Naive thymus-derived CD4-positive, alpha-beta T cell (primary cell): ENCODE measurements around the gene TRIM54. TPM values are rescaled to one million over a fixed set of nuclear protein-coding genes. Genes with fewer than 3 reads are reported as not detected.

ENCODE experiments used
- ATAC-seq: fragments of 150-1000 bp; cut with Tn5 transposase; 2 replicates; pipeline ENCODE4 v1.10.0; 2021; ENCODE audit warnings: mild to moderate bottlenecking, moderate library complexity
- CTCF ChIA-PET: fragments of 350-600 bp; sonication (Branson Sonifier 250); formaldehyde crosslinking; loops from one replicate; lab custom pipeline; 2021; ENCODE audit warnings: antibody characterized with exemption; lab: Charles Lee
- POLR2A ChIA-PET: fragments of 350-600 bp; sonication (Branson Sonifier 250); formaldehyde crosslinking; loops from one replicate; lab custom pipeline; 2021; ENCODE audit warnings: antibody characterized with exemption, inconsistent platforms; lab: Charles Lee
- DNase-seq, 9 donors: peaks; one replicate each; pipeline versions ENCODE4 v3.0.0 to v3.0.0-alpha.2; 2020 to 2022; ENCODE audit warnings: mixed read lengths in 1 of 9
- H3K27ac ChIP-seq: one replicate; pipeline ENCODE4 v1.7.0; 2013; ENCODE audit warnings: mild to moderate bottlenecking, low read depth, low read length, moderate library complexity
- H3K27me3 ChIP-seq, 2 donors: one replicate each; pipeline ENCODE4 v1.7.0; 2013; ENCODE audit warnings: low read length in 2 of 2, mild to moderate bottlenecking in 2 of 2, moderate library complexity in 2 of 2; ENCODE audit not compliant: control insufficient read depth in 2 of 2, insufficient read depth in 2 of 2
- H3K36me3 ChIP-seq, 3 experiments: 1 replicate in 2 of 3; 2 replicates in 1 of 3; pipeline ENCODE4 v1.7.0; 2013; ENCODE audit warnings: low read length in 3 of 3, mild to moderate bottlenecking in 3 of 3, moderate library complexity in 1 of 3; ENCODE audit not compliant: insufficient read depth in 3 of 3, control insufficient read depth in 2 of 3
- H3K4me1 ChIP-seq, 2 donors: one replicate each; pipeline ENCODE4 v1.7.0; 2013; ENCODE audit warnings: low read length in 2 of 2, mild to moderate bottlenecking in 2 of 2, moderate library complexity in 1 of 2; ENCODE audit not compliant: control insufficient read depth in 2 of 2, insufficient read depth in 2 of 2
- H3K4me3 ChIP-seq: 2 replicates; pipeline ENCODE4 v1.7.0; 2013; ENCODE audit warnings: mild to moderate bottlenecking, low read length
- H3K9me3 ChIP-seq, 3 experiments: 1 replicate in 2 of 3; 2 replicates in 1 of 3; pipeline ENCODE4 v1.7.0; 2013; ENCODE audit warnings: low read length in 3 of 3; ENCODE audit not compliant: control insufficient read depth in 2 of 3
- H3K27ac Mint-ChIP-seq, 9 donors: one replicate each; pipeline ENCODE4 v1.8.0; 2020 to 2022; ENCODE audit warnings: mixed read lengths in 9 of 9, mild to moderate bottlenecking in 8 of 9, moderate library complexity in 5 of 9, inconsistent platforms in 2 of 9
- H3K27me3 Mint-ChIP-seq, 5 donors: one replicate each; pipeline ENCODE4 v1.8.0; 2021 to 2022; ENCODE audit warnings: mixed read lengths in 5 of 5, mild to moderate bottlenecking in 1 of 5
- H3K36me3 Mint-ChIP-seq, 5 donors: one replicate each; pipeline ENCODE4 v1.8.0; 2020 to 2022; ENCODE audit warnings: mixed read lengths in 5 of 5, mild to moderate bottlenecking in 3 of 5, inconsistent platforms in 1 of 5
- H3K4me1 Mint-ChIP-seq, 7 donors: one replicate each; pipeline ENCODE4 v1.8.0; 2020 to 2022; ENCODE audit warnings: mixed read lengths in 7 of 7, mild to moderate bottlenecking in 3 of 7, inconsistent platforms in 1 of 7
- H3K4me3 Mint-ChIP-seq, 10 donors: one replicate each; pipeline ENCODE4 v1.8.0; 2020 to 2022; ENCODE audit warnings: mild to moderate bottlenecking in 10 of 10, mixed read lengths in 10 of 10, moderate library complexity in 6 of 10, inconsistent platforms in 2 of 10
- H3K9me3 Mint-ChIP-seq, 11 donors: one replicate each; pipeline ENCODE4 v1.8.0; 2020 to 2022; ENCODE audit warnings: mixed read lengths in 11 of 11, mild to moderate bottlenecking in 4 of 11, inconsistent platforms in 1 of 11, moderate library complexity in 1 of 11
- intact Hi-C, 2 donors: fragments of 100-400 bp; cut with micrococcal nuclease; formaldehyde crosslinking; loops; one replicate each; pipeline ENCODE4 v1.15.1; 2023
- polyA plus RNA-seq, 2 donors: library from polyadenylated mRNA; unstranded; fragments of 300-500 nt; fragmentation: Illumina TruSeq; gene quantifications; one replicate each; pipeline ENCODE4 v1.2.3, GENCODE V29; 2021
- total RNA-seq, 6 experiments: library from RNA in 5 of 6; stranded (reverse) in 5 of 6; gene quantifications; 1 replicate in 5 of 6; 2 replicates in 1 of 6; pipeline ENCODE4 v1.2.3 and lab custom pipeline; 2021 to 2026

The TRIM54 gene
- total and polyA plus RNA-seq, 7 experiments from 2014 or later: not detected

GRCh38 chr2:27275211-27276150 is 6.7 kb upstream of the TRIM54 start, which contains the start of gene DNAJC5G:
TSS of gene DNAJC5G (plus strand) at chr2:27275433. CDS start at chr2:27276729, 1,296 bp downstream.
- Histone ChIP-seq H3K4me3 (no peak within 1 kb of the TSS), H3K4me1 (no peaks in the 10 kb centered on the region), H3K9me3 (no peaks in the 10 kb centered on the region), H3K27ac (no peak within 1 kb of the TSS), H3K27me3 (no peaks in the 10 kb centered on the region), H3K36me3 (no peaks in the 10 kb centered on the region)
- ATAC-seq: no peak
- Mint-ChIP-seq H3K36me3 (no peaks in the 10 kb centered on the region), H3K27me3 (peaks cover 4 to 31% (median 10%) of the 10 kb centered on the region in 5 donors), H3K9me3 (no peaks in the 10 kb centered on the region), H3K4me1 (peaks cover 0 to 9% (median 4%) of the 10 kb centered on the region in 7 donors), H3K27ac (peak within 1 kb of the TSS in 1 of 9 donors; percentile 38), H3K4me3 (no peak within 1 kb of the TSS)
- ChIA-PET POLR2A (interaction anchor here (0.6 kb wide), 1 partner anchor 22 kb away, joined by 3 read pairs; no protein-coding TSS in a partner anchor), CTCF (interaction anchor here (0.6 to 1.2 kb wide), 4 partner anchors 9 to 43 kb away, joined by 3 read pairs; no protein-coding TSS in a partner anchor)
- no peak for DNase-seq
- intact Hi-C loops: no loop called here

- no peak overlapping the region for H3K27ac Mint-ChIP-seq
- ChIA-PET CTCF (interaction anchor here (0.6 to 2.5 kb wide), 3 partner anchors 22 to 266 kb away, joined by 4 to 18 read pairs (median 5); no protein-coding TSS in a partner anchor), POLR2A (no interaction called here)
- no peaks in the 10 kb centered on the region for H3K9me3 Mint-ChIP-seq
- no peaks in the 10 kb centered on the region for H3K36me3 Mint-ChIP-seq
- ATAC-seq (no peak), DNase-seq (no peak)
- intact Hi-C loops: no loop called here
- peaks cover 0 to 8% (median 4%) of the 10 kb centered on the region in 7 donors for H3K4me1 Mint-ChIP-seq
- no peaks in the 10 kb centered on the region for H3K9me3 ChIP-seq
- H3K27me3 Mint-ChIP-seq: peaks cover 16 to 46% (median 26%) of the 10 kb centered on the region in 5 donors
- no peak overlapping the region for H3K4me3 ChIP-seq
- H3K36me3 ChIP-seq: no peaks in the 10 kb centered on the region
- H3K27ac ChIP-seq: no peak overlapping the region
- no peak overlapping the region for H3K4me3 Mint-ChIP-seq
- no peaks in the 10 kb centered on the region for H3K4me1 ChIP-seq
- no peaks in the 10 kb centered on the region for H3K27me3 ChIP-seq
These were observed 4.2 kb upstream of the TRIM54 start for GRCh38 chr2:27278010-27278409.

- no peak overlapping the region for H3K27ac Mint-ChIP-seq
- Histone ChIP-seq H3K27ac (no peak overlapping the region), H3K27me3 (no peaks in the 10 kb centered on the region), H3K4me3 (no peak overlapping the region), H3K9me3 (no peaks in the 10 kb centered on the region), H3K4me1 (no peaks in the 10 kb centered on the region), H3K36me3 (no peaks in the 10 kb centered on the region)
- CTCF ChIA-PET: interaction anchor here (0.7 to 3.4 kb wide), 5 partner anchors 180 to 321 kb away, joined by 3 to 31 read pairs (median 10); no protein-coding TSS in a partner anchor
- DNase-seq: no peak
- POLR2A ChIA-PET: no interaction called here
- H3K36me3 Mint-ChIP-seq: no peaks in the 10 kb centered on the region
- H3K4me3 Mint-ChIP-seq: no peak overlapping the region
- peaks cover 0 to 7% (median 4%) of the 10 kb centered on the region in 7 donors for H3K4me1 Mint-ChIP-seq
- ATAC-seq: no peak
- no peaks in the 10 kb centered on the region for H3K9me3 Mint-ChIP-seq
- H3K27me3 Mint-ChIP-seq: peaks cover 12 to 39% (median 26%) of the 10 kb centered on the region in 5 donors
- intact Hi-C loops: loop anchor here (1.0 to 2.0 kb wide), 9 partner anchors 16 to 435 kb away; partner anchors contain the start of gene KHK (in 1 of the 2)
These were observed 1.4 kb upstream of the TRIM54 start for GRCh38 chr2:27280826-27281225.

GRCh38 chr2:27281442-27281841 is 787 bp upstream of the TRIM54 start:
- no peak overlapping the region for H3K4me3 Mint-ChIP-seq
- intact Hi-C loops: loop anchor here in 1 of 2 donors (2.0 kb wide), 1 partner anchor 17 kb away; no protein-coding TSS in a partner anchor

GRCh38 chr2:27282892-27283291 is 663 bp downstream of the TRIM54 start:
- H3K27ac ChIP-seq: no peak overlapping the region
- intact Hi-C loops: no loop called here
- H3K4me1 ChIP-seq: no peaks in the 10 kb centered on the region
- DNase-seq (no peak), ATAC-seq (no peak)
- H3K4me3 ChIP-seq: no peak overlapping the region
- no peaks in the 10 kb centered on the region for H3K36me3 Mint-ChIP-seq
- no peaks in the 10 kb centered on the region for H3K27me3 ChIP-seq
- ChIA-PET POLR2A (interaction anchor here (1.1 kb wide), 1 partner anchor 19 kb away, joined by 3 read pairs; no protein-coding TSS in a partner anchor), CTCF (interaction anchor here (0.6 to 1.7 kb wide), 7 partner anchors 10 to 321 kb away, joined by 3 to 6 read pairs (median 4); no protein-coding TSS in a partner anchor)
- H3K27me3 Mint-ChIP-seq: peaks cover 12 to 47% (median 22%) of the 10 kb centered on the region in 5 donors
- peak overlapping the region in 1 of 10 donors; percentile 35 for H3K4me3 Mint-ChIP-seq
- H3K4me1 Mint-ChIP-seq: peaks cover 0 to 5% (median 4%) of the 10 kb centered on the region in 7 donors
- no peaks in the 10 kb centered on the region for H3K9me3 ChIP-seq
- no peaks in the 10 kb centered on the region for H3K36me3 ChIP-seq
- no peak overlapping the region for H3K27ac Mint-ChIP-seq
- no peaks in the 10 kb centered on the region for H3K9me3 Mint-ChIP-seq

More at GRCh38 chr2:27281442-27281841, 787 bp upstream of the TRIM54 start:
- H3K36me3 ChIP-seq: no peaks in the 10 kb centered on the region
- ChIA-PET POLR2A (no interaction called here), CTCF (interaction anchor here (1.5 to 3.4 kb wide), 5 partner anchors 21 to 322 kb away, joined by 4 to 31 read pairs (median 10); no protein-coding TSS in a partner anchor)
- H3K4me1 ChIP-seq: no peaks in the 10 kb centered on the region
- no peaks in the 10 kb centered on the region for H3K9me3 ChIP-seq
- H3K27me3 ChIP-seq: no peaks in the 10 kb centered on the region
- DNase-seq (no peak), ATAC-seq (no peak)
- Mint-ChIP-seq H3K27ac (no peak overlapping the region), H3K4me1 (peaks cover 0 to 6% (median 4%) of the 10 kb centered on the region in 7 donors), H3K9me3 (no peaks in the 10 kb centered on the region), H3K27me3 (peaks cover 12 to 42% (median 26%) of the 10 kb centered on the region in 5 donors), H3K36me3 (no peaks in the 10 kb centered on the region)
- no peak overlapping the region for H3K4me3 ChIP-seq
- H3K27ac ChIP-seq: no peak overlapping the region

GRCh38 chr2:27284996-27285395 is 2.8 kb downstream of the TRIM54 start:
- Mint-ChIP-seq H3K27me3 (peaks cover 12 to 59% (median 26%) of the 10 kb centered on the region in 5 donors), H3K9me3 (no peaks in the 10 kb centered on the region), H3K4me1 (peaks cover 0 to 1% (median under 1%) of the 10 kb centered on the region in 7 donors), H3K36me3 (no peaks in the 10 kb centered on the region), H3K27ac (no peak overlapping the region), H3K4me3 (no peak overlapping the region)
- ATAC-seq (no peak), DNase-seq (no peak)
- no peaks in the 10 kb centered on the region for H3K9me3 ChIP-seq
- ChIA-PET CTCF (interaction anchor here (1.3 kb wide), 1 partner anchor 62 kb away, joined by 3 read pairs; no protein-coding TSS in a partner anchor), POLR2A (no interaction called here)
- no peak overlapping the region for H3K4me3 ChIP-seq
- intact Hi-C loops: no loop called here
- no peak overlapping the region for H3K27ac ChIP-seq
- H3K36me3 ChIP-seq: no peaks in the 10 kb centered on the region
- H3K4me1 ChIP-seq: no peaks in the 10 kb centered on the region
- no peaks in the 10 kb centered on the region for H3K27me3 ChIP-seq
